ENCODE results near the gene RPL37A. TPM values are rescaled to one million over a fixed set of nuclear protein-coding genes. Genes with fewer than 3 reads are reported as not detected.

Gene RPL37A
- total RNA-seq, 1 donor from 2014 or later = 4,501 TPM

DNA sequence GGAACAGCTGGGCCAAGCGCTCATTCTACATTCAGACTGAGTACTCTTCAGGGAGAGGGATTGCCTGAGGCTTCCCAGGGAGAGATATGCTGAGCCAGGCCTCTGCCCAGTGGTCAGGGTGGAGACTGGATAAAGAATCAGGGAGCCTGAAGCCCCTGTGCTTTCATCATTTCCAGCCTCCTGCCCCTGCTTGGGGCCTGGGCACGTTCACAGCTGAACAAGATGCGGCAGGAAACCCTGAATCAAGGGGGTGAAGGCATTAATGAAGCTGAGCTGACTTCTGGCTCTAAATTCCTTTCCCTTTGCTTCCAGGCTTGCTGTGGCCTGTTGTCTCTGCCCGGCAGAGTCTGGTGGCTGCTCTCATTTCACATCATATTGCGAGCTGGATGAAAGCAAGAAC lies 35.0 kb downstream of the RPL37A start:
- H3K27me3 Mint-ChIP-seq = peaks cover 9% of the 10 kb centered on the region
- H3K4me1 Mint-ChIP-seq = no peaks in the 10 kb centered on the region
- TF ChIP-seq, protein P1, sequence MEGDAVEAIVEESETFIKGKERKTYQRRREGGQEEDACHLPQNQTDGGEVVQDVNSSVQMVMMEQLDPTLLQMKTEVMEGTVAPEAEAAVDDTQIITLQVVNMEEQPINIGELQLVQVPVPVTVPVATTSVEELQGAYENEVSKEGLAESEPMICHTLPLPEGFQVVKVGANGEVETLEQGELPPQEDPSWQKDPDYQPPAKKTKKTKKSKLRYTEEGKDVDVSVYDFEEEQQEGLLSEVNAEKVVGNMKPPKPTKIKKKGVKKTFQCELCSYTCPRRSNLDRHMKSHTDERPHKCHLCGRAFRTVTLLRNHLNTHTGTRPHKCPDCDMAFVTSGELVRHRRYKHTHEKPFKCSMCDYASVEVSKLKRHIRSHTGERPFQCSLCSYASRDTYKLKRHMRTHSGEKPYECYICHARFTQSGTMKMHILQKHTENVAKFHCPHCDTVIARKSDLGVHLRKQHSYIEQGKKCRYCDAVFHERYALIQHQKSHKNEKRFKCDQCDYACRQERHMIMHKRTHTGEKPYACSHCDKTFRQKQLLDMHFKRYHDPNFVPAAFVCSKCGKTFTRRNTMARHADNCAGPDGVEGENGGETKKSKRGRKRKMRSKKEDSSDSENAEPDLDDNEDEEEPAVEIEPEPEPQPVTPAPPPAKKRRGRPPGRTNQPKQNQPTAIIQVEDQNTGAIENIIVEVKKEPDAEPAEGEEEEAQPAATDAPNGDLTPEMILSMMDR (IDR thresholded peaks at IDR 0.05) = no peak
- no peak for DNase-seq
- intact Hi-C loops (cut with micrococcal nuclease) = no loop called here
- H3K27ac Mint-ChIP-seq = no peak overlapping the region
- ChIA-PET POLR2A (no interaction called here), CTCF (no interaction called here)
- no peaks in the 10 kb centered on the region for H3K36me3 Mint-ChIP-seq (ENCODE audit: low read depth)
- no peak overlapping the region for H3K4me3 Mint-ChIP-seq
- ATAC-seq (ENCODE audit: low read depth) = no peak
- no peaks in the 10 kb centered on the region for H3K9me3 Mint-ChIP-seq

DNA sequence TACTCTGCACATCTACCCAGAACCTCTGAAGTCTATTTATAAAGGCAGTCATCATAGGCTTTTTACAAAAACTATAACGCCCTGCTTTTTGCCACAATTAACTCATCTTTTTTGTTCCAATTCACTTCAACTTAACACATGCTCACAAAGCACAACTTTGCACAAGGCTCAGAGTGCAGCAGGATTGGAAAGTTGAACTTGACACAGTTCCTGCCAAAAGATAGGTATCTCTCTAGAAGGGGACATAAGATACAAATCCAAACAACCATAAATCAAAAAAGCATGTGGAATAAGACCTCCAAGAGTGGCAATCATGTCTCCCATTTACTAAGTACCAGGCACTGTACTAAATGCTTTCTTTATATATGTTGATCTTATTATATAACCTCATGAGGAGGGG lies 36.2 kb downstream of the RPL37A start:
- no peak overlapping the region for H3K27ac Mint-ChIP-seq
- no peaks in the 10 kb centered on the region for H3K4me1 Mint-ChIP-seq
- intact Hi-C loops (cut with micrococcal nuclease) = no loop called here
- no peak overlapping the region for H3K4me3 Mint-ChIP-seq
- CTCF ChIA-PET = no interaction called here
- no peaks in the 10 kb centered on the region for H3K9me3 Mint-ChIP-seq
- no peak for ATAC-seq (ENCODE audit: low read depth)
- POLR2A ChIA-PET = no interaction called here
- TF ChIP-seq, protein P1 (IDR thresholded peaks at IDR 0.05) = no peak
- no peaks in the 10 kb centered on the region for H3K36me3 Mint-ChIP-seq (ENCODE audit: low read depth)
- no peak for DNase-seq
- peaks cover 9% of the 10 kb centered on the region for H3K27me3 Mint-ChIP-seq

DNA sequence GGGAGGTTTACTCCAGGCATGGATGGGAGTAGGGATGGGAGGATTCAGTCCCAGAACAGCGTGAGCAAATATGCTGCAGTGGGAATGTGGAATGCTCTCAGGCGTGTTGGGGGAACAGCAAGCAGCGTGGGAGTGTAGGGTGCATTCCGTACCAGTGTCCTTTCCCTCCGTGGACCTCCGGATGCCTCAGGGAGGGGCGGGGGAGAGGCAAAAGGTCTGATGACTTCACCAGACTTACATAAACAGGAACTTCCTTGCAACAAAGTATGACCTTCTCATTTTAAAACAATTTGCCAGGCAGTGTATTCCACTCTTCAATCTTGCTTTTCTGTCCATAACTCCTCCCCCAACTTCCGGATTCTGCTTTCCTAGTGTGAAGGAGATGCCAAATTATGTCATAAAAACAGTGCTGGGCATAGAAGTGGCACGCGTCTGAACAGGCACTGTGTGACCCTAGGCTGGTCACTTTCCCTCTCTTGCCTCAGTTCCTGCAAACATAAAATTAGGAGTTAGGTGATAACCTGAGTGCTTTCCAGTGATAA lies 36.9 kb downstream of the RPL37A start:
- TF ChIP-seq, protein P1 (IDR thresholded peaks at IDR 0.05) = no peak
- H3K9me3 Mint-ChIP-seq = no peaks in the 10 kb centered on the region
- H3K27ac Mint-ChIP-seq = no peak overlapping the region
- ChIA-PET POLR2A (no interaction called here), CTCF (no interaction called here)
- no peaks in the 10 kb centered on the region for H3K4me1 Mint-ChIP-seq
- intact Hi-C loops (cut with micrococcal nuclease) = no loop called here
- DNase-seq = no peak
- no peaks in the 10 kb centered on the region for H3K36me3 Mint-ChIP-seq (ENCODE audit: low read depth)
- ATAC-seq (ENCODE audit: low read depth) = no peak
- peaks cover 9% of the 10 kb centered on the region for H3K27me3 Mint-ChIP-seq
- no peak overlapping the region for H3K4me3 Mint-ChIP-seq

DNA sequence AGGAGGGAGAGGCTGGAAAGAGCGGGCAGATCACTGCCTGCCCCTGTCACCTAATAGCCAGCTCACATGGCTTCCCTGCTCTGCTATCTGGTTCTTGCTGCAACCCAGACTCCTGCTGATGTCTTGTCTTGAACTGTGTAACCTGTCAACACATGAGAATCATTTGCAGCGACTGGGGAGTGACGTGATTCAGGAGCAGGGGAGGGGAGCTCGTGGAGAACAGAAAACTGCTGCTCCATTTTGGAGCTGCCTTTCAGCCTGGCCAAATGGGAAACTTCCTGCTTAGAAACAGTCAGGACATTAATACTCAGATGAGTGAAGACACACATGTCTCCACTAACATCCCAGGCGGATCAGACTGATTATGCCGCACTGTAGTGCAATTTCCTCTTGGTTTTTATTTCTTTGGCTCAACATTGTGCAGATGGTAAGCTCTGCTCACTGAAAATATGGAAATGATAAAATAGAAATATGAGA lies 38.1 kb downstream of the RPL37A start:
- no peak overlapping the region for H3K4me3 Mint-ChIP-seq
- no peak overlapping the region for H3K27ac Mint-ChIP-seq
- peaks cover 9% of the 10 kb centered on the region for H3K27me3 Mint-ChIP-seq
- TF ChIP-seq, protein P1 (IDR thresholded peaks at IDR 0.05) = no peak
- ATAC-seq (ENCODE audit: low read depth) (no peak), DNase-seq (no peak)
- intact Hi-C loops (cut with micrococcal nuclease) = no loop called here
- POLR2A ChIA-PET = no interaction called here
- CTCF ChIA-PET = no interaction called here
- H3K9me3 Mint-ChIP-seq = no peaks in the 10 kb centered on the region
- H3K36me3 Mint-ChIP-seq (ENCODE audit: low read depth) = no peaks in the 10 kb centered on the region
- H3K4me1 Mint-ChIP-seq = no peaks in the 10 kb centered on the region

DNA sequence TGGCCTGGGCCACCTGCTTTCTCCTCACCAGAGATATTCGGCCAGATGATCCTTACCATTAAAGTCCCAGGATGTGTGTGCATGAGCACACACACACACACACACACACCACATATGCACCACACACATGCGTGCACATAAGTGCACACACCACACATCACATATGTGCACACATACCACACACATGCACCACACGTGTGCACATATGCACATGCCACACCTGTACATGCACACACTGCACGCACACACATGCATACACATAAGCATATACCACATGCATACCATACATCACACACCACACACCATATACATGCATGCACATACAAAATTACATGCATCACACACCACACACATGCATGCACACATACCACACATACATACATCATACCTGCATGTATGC lies 38.7 kb downstream of the RPL37A start:
- H3K4me3 Mint-ChIP-seq = no peak overlapping the region
- peaks cover 7% of the 10 kb centered on the region for H3K27me3 Mint-ChIP-seq
- ChIA-PET POLR2A (no interaction called here), CTCF (no interaction called here)
- no peak for DNase-seq
- H3K9me3 Mint-ChIP-seq = no peaks in the 10 kb centered on the region
- intact Hi-C loops (cut with micrococcal nuclease) = no loop called here
- H3K4me1 Mint-ChIP-seq = no peaks in the 10 kb centered on the region
- no peaks in the 10 kb centered on the region for H3K36me3 Mint-ChIP-seq (ENCODE audit: low read depth)
- H3K27ac Mint-ChIP-seq = no peak overlapping the region
- ATAC-seq (ENCODE audit: low read depth) = no peak
- TF ChIP-seq, protein P1 (IDR thresholded peaks at IDR 0.05) = no peak
